Caco-2 (cell line): ENCODE measurements around the gene ANKRD23. TPM values are rescaled to one million over a fixed set of nuclear protein-coding genes. Genes with fewer than 3 reads are reported as not detected.
"Not testable (repeated sequence)": the region's sequence is repeated elsewhere in the genome, so short reads cannot be mapped to it uniquely, and the experiment has no call there.

Experiments
- BruUV-seq: library from RNA; stranded (reverse); fragments of 400-500 nt; replicated peaks from 2 replicates; lab custom pipeline; 2021; lab: Mats Ljungman, UMichigan
- CTCF ChIA-PET: fragments of 300-600 bp; sonication (Branson Sonifier 250); formaldehyde crosslinking; loops from one replicate; lab custom pipeline; 2022; ENCODE audit warnings: antibody characterized with exemption; lab: Charles Lee
- POLR2A ChIA-PET: fragments of 300-600 bp; sonication (Branson Sonifier 250); formaldehyde crosslinking; loops from one replicate; lab custom pipeline; 2022; ENCODE audit warnings: antibody characterized with exemption; lab: Charles Lee
- DNase-seq, 2 experiments: peaks; one replicate each; pipeline versions ENCODE4 v3.0.0 to v3.0.0-alpha.2; 2020 to 2022
- H3K27me3 ChIP-seq: replicated peaks from 2 replicates; pipeline ENCODE4 v1.6.0; 2011; ENCODE audit warnings: low read length; ENCODE audit not compliant: control insufficient read depth, insufficient read depth
- H3K36me3 ChIP-seq: 2 replicates; pipeline ENCODE4 v1.5.1; 2011; ENCODE audit warnings: low read length; ENCODE audit not compliant: control insufficient read depth, insufficient read depth
- H3K4me1 ChIP-seq: fragments of 250-450 bp; sonication (Bioruptor Pico); 2 replicates; pipeline ENCODE4 v1.5.1; 2020; ENCODE audit warnings: mild to moderate bottlenecking
- H3K4me3 ChIP-seq: 2 replicates; pipeline ENCODE4 v1.5.1; 2011; ENCODE audit warnings: low read depth, mild to moderate bottlenecking, control low read depth, low read length
- H3K9me3 ChIP-seq: fragments of 250-450 bp; sonication (Bioruptor Pico); 2 replicates; pipeline ENCODE4 v1.5.1; 2020; ENCODE audit warnings: mild to moderate bottlenecking, moderate library complexity
- H3K27ac Mint-ChIP-seq: one replicate; pipeline ENCODE4 v1.8.0; 2022; ENCODE audit warnings: mixed read lengths; ENCODE audit not compliant: unreplicated experiment
- H3K27me3 Mint-ChIP-seq: one replicate; pipeline ENCODE4 v1.8.0; 2022; ENCODE audit warnings: mixed read lengths; ENCODE audit not compliant: insufficient read depth, unreplicated experiment
- H3K36me3 Mint-ChIP-seq: one replicate; pipeline ENCODE4 v1.8.0; 2022; ENCODE audit warnings: mild to moderate bottlenecking, mixed read lengths; ENCODE audit not compliant: insufficient read depth, unreplicated experiment
- H3K4me1 Mint-ChIP-seq: one replicate; pipeline ENCODE4 v1.8.0; 2022; ENCODE audit warnings: low read depth, mixed read lengths; ENCODE audit not compliant: unreplicated experiment
- H3K4me3 Mint-ChIP-seq: one replicate; pipeline ENCODE4 v1.8.0; 2022; ENCODE audit warnings: mild to moderate bottlenecking, moderate library complexity, mixed read lengths; ENCODE audit not compliant: unreplicated experiment
- H3K9me3 Mint-ChIP-seq: one replicate; pipeline ENCODE4 v1.8.0; 2022; ENCODE audit warnings: mixed read lengths; ENCODE audit not compliant: unreplicated experiment
- CTCF ChIP-seq, 2 experiments: fragments of 200-600 bp in 1 of 2; IDR thresholded peaks; 1 replicate in 1 of 2; 2 replicates in 1 of 2; pipeline versions ENCODE4 v1.5.1 to v1.8.0; 2011 to 2022; ENCODE audit warnings: antibody characterized with exemption in 1 of 2, control low read depth in 1 of 2, inconsistent platforms in 1 of 2, low read depth in 1 of 2, low read length in 1 of 2, mild to moderate bottlenecking in 1 of 2, moderate library complexity in 1 of 2; ENCODE audit not compliant: insufficient read depth in 1 of 2, severe bottlenecking in 1 of 2, unreplicated experiment in 1 of 2
- intact Hi-C: fragments of 100-400 bp; cut with micrococcal nuclease; formaldehyde crosslinking; loops from one replicate; pipeline ENCODE4 v1.10.0; 2022; ENCODE audit not compliant: unreplicated experiment
- total RNA-seq: library from RNA; stranded (reverse); gene quantifications from 2 replicates; pipeline ENCODE4 v1.2.3, GENCODE V29; 2022

The ANKRD23 gene
- total RNA-seq, 1 experiment from 2014 or later, result 2.5 TPM

- no peaks in the 10 kb centered on the region for H3K4me1 ChIP-seq
- H3K4me3 Mint-ChIP-seq, result no peak overlapping the region
- ChIA-PET POLR2A (no interaction called here), CTCF (interaction anchor here (0.5 to 0.6 kb wide), 2 partner anchors 39 to 145 kb away, joined by 4 to 12 read pairs; no protein-coding TSS in a partner anchor)
- DNase-seq, result no peak
- H3K27ac Mint-ChIP-seq, result no peak overlapping the region
- peaks cover 10% of the 10 kb centered on the region for H3K36me3 ChIP-seq
- H3K27me3 ChIP-seq, result no peaks in the 10 kb centered on the region
- no peaks in the 10 kb centered on the region for H3K9me3 Mint-ChIP-seq
- H3K4me1 Mint-ChIP-seq, result no peaks in the 10 kb centered on the region
- H3K9me3 ChIP-seq, result no peaks in the 10 kb centered on the region
- H3K36me3 Mint-ChIP-seq, result no peaks in the 10 kb centered on the region
- intact Hi-C loops, result no loop called here
- no peak overlapping the region for H3K4me3 ChIP-seq
- H3K27me3 Mint-ChIP-seq, result no peaks in the 10 kb centered on the region
- no TSS peak for BruUV-seq
- no peak for TF ChIP-seq CTCF (IDR thresholded peaks at IDR 0.05; ENCODE audit: insufficient read depth in 1 of 2, low read depth in 1 of 2, low read length in 1 of 2, severe bottlenecking in 1 of 2, unreplicated experiment in 1 of 2)
Observed at GRCh38 chr2:96798733-96799622, 44.8 kb downstream of the ANKRD23 start.

- Histone ChIP-seq H3K36me3 (peaks cover 10% of the 10 kb centered on the region), H3K9me3 (no peaks in the 10 kb centered on the region), H3K4me1 (no peaks in the 10 kb centered on the region), H3K4me3 (no peak overlapping the region), H3K27me3 (no peaks in the 10 kb centered on the region)
- DNase-seq, result no peak
- ChIA-PET POLR2A (no interaction called here), CTCF (interaction anchor here (1.0 kb wide), 1 partner anchor 34 kb away, joined by 6 read pairs; no protein-coding TSS in a partner anchor)
- Mint-ChIP-seq H3K36me3 (no peaks in the 10 kb centered on the region), H3K4me3 (no peak overlapping the region), H3K27ac (no peak overlapping the region), H3K27me3 (no peaks in the 10 kb centered on the region), H3K4me1 (no peaks in the 10 kb centered on the region), H3K9me3 (no peaks in the 10 kb centered on the region)
- BruUV-seq, result no TSS peak
- intact Hi-C loops, result no loop called here
- TF ChIP-seq CTCF (IDR thresholded peaks at IDR 0.05; ENCODE audit: insufficient read depth in 1 of 2, low read depth in 1 of 2, low read length in 1 of 2, severe bottlenecking in 1 of 2, unreplicated experiment in 1 of 2), result no peak
Observed at GRCh38 chr2:96797066-96797625, 46.7 kb downstream of the ANKRD23 start.

GRCh38 chr2:96796497-96796896 is 47.3 kb downstream of the ANKRD23 start:
- CTCF ChIA-PET, H3K4me1 Mint-ChIP-seq, H3K27me3 Mint-ChIP-seq, intact Hi-C loops, H3K4me1 ChIP-seq, H3K27me3 ChIP-seq, POLR2A ChIA-PET, H3K4me3 ChIP-seq, H3K27ac Mint-ChIP-seq, H3K9me3 Mint-ChIP-seq, H3K4me3 Mint-ChIP-seq, H3K36me3 Mint-ChIP-seq, DNase-seq, H3K36me3 ChIP-seq, H3K9me3 ChIP-seq, BruUV-seq: not testable (repeated sequence)
